A549 (cell line): ENCODE data around the gene ZNF576. TPM values are rescaled to one million over a fixed set of nuclear protein-coding genes. Genes with fewer than 3 reads are reported as not detected.

ENCODE experiments used
- ATAC-seq, 2 experiments: fragments of 200-7000 bp in 1 of 2; fragments of >200 bp in 1 of 2; cut with Nextera tagmentation in 1 of 2; cut with Tn5 transposase in 1 of 2; 3 replicates each; pipeline versions ENCODE4 v1.8.0 to v1.9.1; 2018 to 2020; ENCODE audit warnings: mild to moderate bottlenecking in 1 of 2, moderate library complexity in 1 of 2
- CTCF ChIA-PET: fragments of 300-600 bp; sonication (Branson Sonifier 250); formaldehyde crosslinking; extraction: SDS; loops from one replicate; lab custom pipeline; 2021; ENCODE audit warnings: antibody characterized with exemption, inconsistent platforms; lab: Yijun Ruan, JAX
- POLR2A ChIA-PET: fragments of 350-600 bp; formaldehyde crosslinking; extraction: SDS; loops from one replicate; lab custom pipeline; 2021; ENCODE audit warnings: antibody characterized with exemption, inconsistent platforms; lab: Yijun Ruan, JAX
- DNase-seq, 2 experiments: peaks; one replicate each; pipeline versions ENCODE4 v3.0.0 to v3.0.0-alpha.2; 2011 to 2016; ENCODE audit warnings: low read depth in 1 of 2, low spot score in 1 of 2
- FAIRE-seq: peaks from 2 replicates; lab custom pipeline; 2011; peaks lifted over from hg19 to GRCh38; lab: Jason Lieb, UNC
- H3K27ac ChIP-seq, 2 experiments: fragments of >200 bp; sonication (Bioruptor Twin); formaldehyde crosslinking; 3 replicates each; pipeline ENCODE4 v1.5.1; 2016 to 2017
- H3K4me1 ChIP-seq: fragments of >200 bp; sonication (Bioruptor Twin); formaldehyde crosslinking; 3 replicates; pipeline ENCODE4 v1.6.1; 2016
- H3K4me2 ChIP-seq: fragments of >200 bp; sonication (Bioruptor Twin); formaldehyde crosslinking; 3 replicates; pipeline ENCODE4 v1.6.1; 2016
- H3K4me3 ChIP-seq: fragments of >200 bp; sonication (Bioruptor Twin); formaldehyde crosslinking; 3 replicates; pipeline ENCODE4 v1.5.1; 2016
- H3K9me3 ChIP-seq: fragments of >200 bp; sonication (Bioruptor Twin); formaldehyde crosslinking; 3 replicates; pipeline ENCODE4 v1.6.1; 2016
- BCL3 ChIP-seq: fragments of >200 bp; sonication (Bioruptor Twin); formaldehyde crosslinking; IDR thresholded peaks from 3 replicates; pipeline ENCODE4 v1.6.1; 2016
- CEBPB ChIP-seq, 2 experiments: fragments of >200 bp in 1 of 2; sonication (Bioruptor Twin) in 1 of 2; formaldehyde crosslinking in 1 of 2; IDR thresholded peaks; 2 replicates each; pipeline ENCODE4 v1.6.1; 2012 to 2016
- CHD2 ChIP-seq: fragments of 150-350 bp; IDR thresholded peaks from 2 replicates; pipeline ENCODE4 v1.6.1; 2014; ENCODE audit warnings: low read length; ENCODE audit not compliant: partially characterized antibody
- EHMT2 ChIP-seq: fragments of 200-600 bp; sonication (generic); IDR thresholded peaks from 2 replicates; pipeline ENCODE4 v1.6.1; 2016; ENCODE audit warnings: antibody characterized with exemption, low read depth, mild to moderate bottlenecking, moderate library complexity
- EP300 ChIP-seq, 2 experiments: fragments of >200 bp; sonication (Bioruptor Twin); formaldehyde crosslinking; IDR thresholded peaks; 2 replicates in 1 of 2; 3 replicates in 1 of 2; pipeline ENCODE4 v1.6.1; 2016 to 2017
- ESRRA ChIP-seq: fragments of 150-350 bp; IDR thresholded peaks from 2 replicates; pipeline ENCODE4 v1.6.1; 2014; ENCODE audit warnings: mild to moderate bottlenecking, low read length, borderline replicate concordance
- FOSL2 ChIP-seq, 2 experiments: fragments of 450-650 bp in 1 of 2; fragments of >200 bp in 1 of 2; sonication (Bioruptor Twin) in 1 of 2; formaldehyde crosslinking; IDR thresholded peaks; 2 replicates each; pipeline versions ENCODE4 v1.5.0 to v1.6.1; 2016 to 2020; ENCODE audit warnings: mild to moderate bottlenecking in 1 of 2, moderate library complexity in 1 of 2
- HOXB5 ChIP-seq: fragments of 250-450 bp; sonication (Bioruptor Pico); IDR thresholded peaks from 2 replicates; pipeline ENCODE4 v1.5.0; 2020; ENCODE audit warnings: mild to moderate bottlenecking, moderate library complexity
- JUNB ChIP-seq: fragments of >200 bp; sonication (Bioruptor Twin); formaldehyde crosslinking; IDR thresholded peaks from 2 replicates; pipeline ENCODE4 v1.6.1; 2016
- MAX ChIP-seq: IDR thresholded peaks from 2 replicates; pipeline ENCODE4 v1.6.1; 2012
- POLR2A ChIP-seq: IDR thresholded peaks from 2 replicates; pipeline ENCODE4 v1.6.1; 2012; ENCODE audit warnings: mild to moderate bottlenecking, low read length
- POLR2AphosphoS2 ChIP-seq: conservative IDR thresholded peaks from 2 replicates; pipeline ENCODE4 v1.6.1; 2012; ENCODE audit warnings: low read length, improper control_type of control experiment, inconsistent platforms
- REST ChIP-seq: fragments of 200-600 bp; sonication (generic); IDR thresholded peaks from 2 replicates; pipeline ENCODE4 v1.6.1; 2016; ENCODE audit warnings: antibody characterized with exemption, mild to moderate bottlenecking, moderate library complexity
- RNF2 ChIP-seq: fragments of 200-600 bp; sonication (generic); IDR thresholded peaks from 2 replicates; pipeline ENCODE4 v1.6.1; 2016; ENCODE audit warnings: low read depth, mild to moderate bottlenecking, antibody characterized with exemption, moderate library complexity, borderline replicate concordance
- SMC3 ChIP-seq: fragments of >200 bp; sonication (Bioruptor Twin); formaldehyde crosslinking; IDR thresholded peaks from 3 replicates; pipeline ENCODE4 v1.6.1; 2018; ENCODE audit warnings: inconsistent platforms
- TFCP2L1 ChIP-seq: fragments of 250-450 bp; sonication (Bioruptor Pico); IDR thresholded peaks from 2 replicates; pipeline ENCODE4 v1.5.0; 2021; ENCODE audit warnings: mild to moderate bottlenecking
- ZFP36 ChIP-seq: fragments of 450-650 bp; IDR thresholded peaks from 2 replicates; pipeline ENCODE4 v1.6.1; 2014; ENCODE audit warnings: borderline replicate concordance; ENCODE audit not compliant: partially characterized antibody
- ZNF302 ChIP-seq: fragments of 250-450 bp; sonication (Bioruptor Pico); IDR thresholded peaks from 2 replicates; pipeline ENCODE4 v1.9.0; 2021; ENCODE audit warnings: inconsistent platforms, mild to moderate bottlenecking, moderate library complexity
- WGBS: methylation state at CpG from one replicate; pipeline ENCODE4 v1.1.6; 2017; ENCODE audit errors: missing lambda C conversion rate; 5-methylcytosine and 5-hydroxymethylcytosine counted together
- polyA plus RNA-seq, 4 experiments: library from polyadenylated mRNA; depleted of rRNA in 3 of 4; stranded (reverse); fragments of >200 nt; fragmentation: RNase III in 1 of 4; extraction: RNeasy Plus Mini Kit Qiagen cat#74134 plus additional on column Dnase treatment in 1 of 4; gene quantifications; 2 replicates in 3 of 4; 3 replicates in 1 of 4; pipeline ENCODE4 v1.2.3, GENCODE V29; 2011 to 2017
- TF ChIP-seq, protein P1 (sequence below): IDR thresholded peaks from 2 replicates; pipeline ENCODE4 v1.6.1; 2012

Gene ZNF576
- polyA plus RNA-seq, 2 of the 4 experiments (the other 2 are of a cell fraction) = 10.6 to 16.5 TPM

- ChIA-PET CTCF (interaction anchor here (0.6 to 2.7 kb wide), 2 partner anchors 18 to 1883 kb away, joined by 4 to 11 read pairs; no protein-coding TSS in a partner anchor), POLR2A (interaction anchor here (1.0 kb wide), 1 partner anchor 16 kb away, joined by 6 read pairs; no protein-coding TSS in a partner anchor)
- no peak overlapping the region for H3K4me3 ChIP-seq
- DNase-seq (no peak), FAIRE-seq (no peak), ATAC-seq (no peak)
- H3K4me2 ChIP-seq = no peak overlapping the region
- no peak for TF ChIP-seq ZNF302
- TF ChIP-seq CEBPB (IDR thresholded peaks at IDR 0.05) = no peak
- no peak for TF ChIP-seq HOXB5 (CRISPR knock-in tag)
- TF ChIP-seq ZFP36 = no peak
- TF ChIP-seq POLR2AphosphoS2 = no peak
- TF ChIP-seq MAX = no peak
- TF ChIP-seq EHMT2 = no peak
- no peak for TF ChIP-seq BCL3
- TF ChIP-seq, protein P1, sequence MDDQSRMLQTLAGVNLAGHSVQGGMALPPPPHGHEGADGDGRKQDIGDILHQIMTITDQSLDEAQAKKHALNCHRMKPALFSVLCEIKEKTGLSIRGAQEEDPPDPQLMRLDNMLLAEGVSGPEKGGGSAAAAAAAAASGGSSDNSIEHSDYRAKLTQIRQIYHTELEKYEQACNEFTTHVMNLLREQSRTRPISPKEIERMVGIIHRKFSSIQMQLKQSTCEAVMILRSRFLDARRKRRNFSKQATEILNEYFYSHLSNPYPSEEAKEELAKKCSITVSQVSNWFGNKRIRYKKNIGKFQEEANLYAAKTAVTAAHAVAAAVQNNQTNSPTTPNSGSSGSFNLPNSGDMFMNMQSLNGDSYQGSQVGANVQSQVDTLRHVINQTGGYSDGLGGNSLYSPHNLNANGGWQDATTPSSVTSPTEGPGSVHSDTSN = no peak
- no peak for TF ChIP-seq EP300 (IDR thresholded peaks at IDR 0.05)
- TF ChIP-seq POLR2A = no peak
- TF ChIP-seq CHD2 = no peak
- no peak for TF ChIP-seq RNF2
- TF ChIP-seq TFCP2L1 = no peak
- no peak for TF ChIP-seq ESRRA
- WGBS = 83% methylated on average over 5 of the region's 5 CpGs
- H3K27ac ChIP-seq = peak overlapping the region in 1 of 2 experiments; percentile 68; a peak in 2 of 6 replicates
- H3K4me1 ChIP-seq = peaks cover 24% of the 10 kb centered on the region
- H3K9me3 ChIP-seq = no peaks in the 10 kb centered on the region
Observed at GRCh38 chr19:43634068-43634467, 37.7 kb downstream of the ZNF576 start.

DNA sequence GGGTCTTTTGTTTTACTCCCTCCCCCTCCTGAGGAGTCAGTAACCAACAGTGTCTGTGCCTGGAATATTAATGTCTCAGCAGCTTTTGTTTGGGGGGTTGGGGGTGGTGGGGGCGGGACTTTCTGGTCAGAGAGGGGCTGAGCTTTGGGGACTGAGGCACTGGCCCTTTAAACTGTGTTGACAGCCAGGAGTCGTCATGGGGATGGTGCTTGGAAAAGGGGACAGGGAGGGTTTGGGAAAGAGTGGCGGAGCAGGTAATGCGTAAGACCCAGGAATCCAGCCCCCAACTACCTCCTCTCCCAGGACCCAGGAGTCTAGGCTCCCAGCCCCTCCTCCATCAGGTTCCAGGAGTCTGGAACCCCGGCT, 38.1 kb downstream of the ZNF576 start:
- no peak overlapping the region for H3K4me3 ChIP-seq
- H3K4me1 ChIP-seq = peaks cover 24% of the 10 kb centered on the region
- no peaks in the 10 kb centered on the region for H3K9me3 ChIP-seq
- no peak for TF ChIP-seq REST
- no peak for TF ChIP-seq SMC3
- TF ChIP-seq FOSL2 (IDR thresholded peaks at IDR 0.05) = no peak
- no peak for TF ChIP-seq FOSL2 (CRISPR knock-in tag; IDR thresholded peaks at IDR 0.05)
- no peak for TF ChIP-seq JUNB
- POLR2A ChIA-PET = no interaction called here
- peak overlapping the region; percentile 14; the same call in 2 of the 3 replicates for H3K4me2 ChIP-seq
- FAIRE-seq = no peak
- peak in 1 of 2 experiments; percentile 37; a peak in 2 of 6 replicates for ATAC-seq
- H3K27ac ChIP-seq = peak overlapping the region in 1 of 2 experiments; percentile 68; a peak in 2 of 6 replicates
- CTCF ChIA-PET = interaction anchor here (1.4 kb wide), 1 partner anchor 18 kb away, joined by 5 read pairs; no protein-coding TSS in a partner anchor
- 48% methylated on average over 5 of the region's 5 CpGs for WGBS
- DNase-seq = no peak
